Measurements from ENCODE around the gene COTL1. TPM values are rescaled to one million over a fixed set of nuclear protein-coding genes. Genes with fewer than 3 reads are reported as not detected.

Gene COTL1
- total and polyA plus RNA-seq, 2 of the 13 experiments (the other 11 are each of a cell fraction or from before 2014, with no cell fraction given): 8.7 to 16.9 TPM

DNA sequence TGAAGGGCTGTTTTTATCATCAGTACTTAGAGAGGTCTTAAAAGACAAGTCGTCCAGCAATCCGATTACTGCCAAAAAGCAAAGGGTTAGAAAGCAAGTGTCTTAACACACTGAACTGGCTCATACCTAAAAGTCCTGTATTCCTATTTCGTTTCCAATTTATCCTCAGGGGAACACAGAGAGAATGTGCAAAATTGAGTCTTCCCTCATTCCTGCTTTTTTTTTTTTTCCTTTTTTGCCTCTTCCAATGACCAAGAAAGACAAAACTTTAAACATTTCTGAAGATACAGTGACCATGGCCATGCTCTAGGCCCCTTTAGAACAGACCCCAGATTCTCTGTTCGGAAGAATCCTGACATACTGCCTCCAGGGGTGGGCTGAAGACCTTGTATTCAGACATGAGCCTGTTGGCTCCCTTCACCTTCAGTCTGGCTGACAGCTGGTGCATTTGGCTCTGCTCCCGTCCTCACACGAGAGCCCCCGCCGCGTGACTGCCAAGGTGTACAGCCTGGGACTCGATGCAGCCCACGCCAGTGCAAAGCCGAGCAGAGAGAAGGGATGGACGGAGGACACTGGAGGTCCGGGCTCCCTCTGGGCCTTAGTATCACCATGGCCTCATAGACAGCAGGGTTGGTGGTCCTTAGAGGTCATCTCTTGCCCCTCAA is 47.0 kb downstream of the COTL1 start:
- Histone ChIP-seq H3K36me3 (replicated peaks in 1 of 2; ENCODE audit: control insufficient read depth in 1 of 2, insufficient read depth in 2 of 2, low read length in 2 of 2) (no peaks in the 10 kb centered on the region), H3K9ac (ENCODE audit: insufficient read depth, low read depth, low read length) (no peak overlapping the region), H3K4me1 (ENCODE audit: insufficient read depth, low read length) (no peaks in the 10 kb centered on the region), H3K9me3 (ENCODE audit: low read length) (no peaks in the 10 kb centered on the region), H3K27me3 (ENCODE audit: control insufficient read depth in 1 of 2, insufficient read depth in 2 of 2, low read length in 2 of 2) (no peaks in the 10 kb centered on the region), H3K79me2 (ENCODE audit: insufficient read depth, low read length) (no peaks in the 10 kb centered on the region), H3K4me3 (replicated peaks in 1 of 3; ENCODE audit: insufficient read depth in 1 of 3, low read depth in 2 of 3, low read length in 3 of 3) (no peak overlapping the region), H3K27ac (ENCODE audit: extremely low read length, insufficient read depth, low read length) (no peak overlapping the region), H2AFZ (ENCODE audit: low read length) (no peak overlapping the region), H4K20me1 (ENCODE audit: insufficient read depth, low read length) (no peaks in the 10 kb centered on the region), H3K4me2 (ENCODE audit: low read depth, low read length) (no peak overlapping the region)
- ChIA-PET CTCF (ENCODE audit: low intra/inter-chr PET ratio, low total read pairs) (no interaction called here), POLR2A (interaction anchor here (0.7 kb wide), 1 partner anchor 10 kb away, joined by 3 read pairs; no protein-coding TSS in a partner anchor)
- TF ChIP-seq, protein P1, sequence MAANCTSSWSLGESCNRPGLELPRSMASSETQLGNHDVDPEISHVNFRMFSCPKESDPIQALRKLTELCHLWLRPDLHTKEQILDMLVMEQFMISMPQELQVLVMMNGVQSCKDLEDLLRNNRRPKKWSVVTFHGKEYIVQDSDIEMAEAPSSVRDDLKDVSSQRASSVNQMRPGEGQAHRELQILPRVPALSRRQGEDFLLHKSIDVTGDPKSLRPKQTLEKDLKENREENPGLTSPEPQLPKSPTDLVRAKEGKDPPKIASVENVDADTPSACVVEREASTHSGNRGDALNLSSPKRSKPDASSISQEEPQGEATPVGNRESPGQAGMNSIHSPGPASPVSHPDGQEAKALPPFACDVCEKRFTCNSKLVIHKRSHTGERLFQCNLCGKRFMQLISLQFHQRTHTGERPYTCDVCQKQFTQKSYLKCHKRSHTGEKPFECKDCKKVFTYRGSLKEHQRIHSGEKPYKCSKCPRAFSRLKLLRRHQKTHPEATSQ (CRISPR knock-in tag; IDR thresholded peaks at IDR 0.05; ENCODE audit: borderline replicate concordance): no peak
- TF ChIP-seq ZNF205 (CRISPR knock-in tag; IDR thresholded peaks at IDR 0.05): no peak
- FAIRE-seq: no peak
- intact Hi-C loops (cut with micrococcal nuclease; ENCODE audit: unreplicated experiment): no loop called here
- DNase-seq (ENCODE audit: low spot score): no peak
- BruUV-seq (replicated peaks): no TSS peak
- in situ Hi-C loops (cut with HindIII; ENCODE audit: extremely low pct_ligation_motif_present, low pct_unique_long_range_greater_than_20kb): no loop called here
- 87% methylated on average over 13 of the region's 14 CpGs for WGBS (ENCODE audit: low lambda C conversion rate)
- no peak; the same call in 2 of the 3 replicates for ATAC-seq

DNA sequence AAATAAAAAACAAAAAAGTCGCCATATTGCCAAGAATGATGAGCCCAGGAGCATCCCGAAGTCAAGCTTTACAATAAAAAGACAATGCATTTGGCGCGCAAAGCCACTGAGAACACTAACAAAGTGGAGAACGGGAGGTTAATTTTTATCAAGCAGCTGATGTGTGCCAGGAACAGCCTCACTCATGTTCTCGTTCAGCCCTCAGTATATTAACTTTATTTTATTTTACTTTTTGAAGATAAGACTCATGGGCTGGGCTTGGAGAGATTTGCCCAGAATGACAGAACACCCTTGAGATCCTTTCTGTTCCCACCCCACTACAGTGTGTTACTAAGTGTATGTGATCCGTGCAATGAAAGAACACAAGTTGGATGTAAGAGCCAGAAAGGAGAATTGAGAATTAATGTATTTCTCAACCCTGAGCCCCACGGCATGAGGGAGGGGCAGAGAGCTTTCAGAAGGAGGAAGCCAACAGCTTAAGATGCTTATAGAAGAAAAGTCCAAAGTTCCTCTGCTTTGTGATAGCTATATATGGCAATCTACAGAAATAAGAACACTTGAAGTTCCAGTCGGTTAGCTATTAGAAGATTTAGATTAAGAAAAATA is 48.4 kb downstream of the COTL1 start:
- no peak for DNase-seq (ENCODE audit: low spot score)
- TF ChIP-seq MEIS2 (CRISPR knock-in tag; IDR thresholded peaks at IDR 0.05): no peak
- TF ChIP-seq, protein P2, sequence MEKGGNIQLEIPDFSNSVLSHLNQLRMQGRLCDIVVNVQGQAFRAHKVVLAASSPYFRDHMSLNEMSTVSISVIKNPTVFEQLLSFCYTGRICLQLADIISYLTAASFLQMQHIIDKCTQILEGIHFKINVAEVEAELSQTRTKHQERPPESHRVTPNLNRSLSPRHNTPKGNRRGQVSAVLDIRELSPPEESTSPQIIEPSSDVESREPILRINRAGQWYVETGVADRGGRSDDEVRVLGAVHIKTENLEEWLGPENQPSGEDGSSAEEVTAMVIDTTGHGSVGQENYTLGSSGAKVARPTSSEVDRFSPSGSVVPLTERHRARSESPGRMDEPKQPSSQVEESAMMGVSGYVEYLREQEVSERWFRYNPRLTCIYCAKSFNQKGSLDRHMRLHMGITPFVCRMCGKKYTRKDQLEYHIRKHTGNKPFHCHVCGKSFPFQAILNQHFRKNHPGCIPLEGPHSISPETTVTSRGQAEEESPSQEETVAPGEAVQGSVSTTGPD (CRISPR knock-in tag; IDR thresholded peaks at IDR 0.05): no peak
- no peak for TF ChIP-seq KLF12 (CRISPR knock-in tag; IDR thresholded peaks at IDR 0.05; ENCODE audit: borderline replicate concordance)
- TF ChIP-seq HOXA5 (CRISPR knock-in tag; IDR thresholded peaks at IDR 0.05): no peak
- TF ChIP-seq, protein P3, sequence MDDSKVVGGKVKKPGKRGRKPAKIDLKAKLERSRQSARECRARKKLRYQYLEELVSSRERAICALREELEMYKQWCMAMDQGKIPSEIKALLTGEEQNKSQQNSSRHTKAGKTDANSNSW (CRISPR knock-in tag; IDR thresholded peaks at IDR 0.05; ENCODE audit: borderline replicate concordance): no peak
- no peak for TF ChIP-seq MZF1 (CRISPR knock-in tag; IDR thresholded peaks at IDR 0.05; ENCODE audit: borderline replicate concordance)
- no peak for TF ChIP-seq ZNF33A (CRISPR knock-in tag; IDR thresholded peaks at IDR 0.05; ENCODE audit: borderline replicate concordance)
- no peak for TF ChIP-seq ZNF367 (CRISPR knock-in tag; IDR thresholded peaks at IDR 0.05; ENCODE audit: borderline replicate concordance)
- no peak for TF ChIP-seq ZNF614 (CRISPR knock-in tag; IDR thresholded peaks at IDR 0.05; ENCODE audit: borderline replicate concordance)
- no peak for TF ChIP-seq SP4 (CRISPR knock-in tag; IDR thresholded peaks at IDR 0.05)
- no peak for TF ChIP-seq ZNF138 (CRISPR knock-in tag; IDR thresholded peaks at IDR 0.05; ENCODE audit: low read depth)

More for the DNA sequence above, 48.4 kb downstream of the COTL1 start:
- Histone ChIP-seq H3K27ac (ENCODE audit: extremely low read length, insufficient read depth, low read length) (no peak overlapping the region), H3K4me1 (ENCODE audit: insufficient read depth, low read length) (no peaks in the 10 kb centered on the region), H3K9ac (ENCODE audit: insufficient read depth, low read depth, low read length) (no peak overlapping the region), H3K4me2 (ENCODE audit: low read depth, low read length) (no peak overlapping the region), H3K79me2 (ENCODE audit: insufficient read depth, low read length) (no peaks in the 10 kb centered on the region), H3K9me3 (ENCODE audit: low read length) (no peaks in the 10 kb centered on the region), H2AFZ (ENCODE audit: low read length) (no peak overlapping the region), H4K20me1 (ENCODE audit: insufficient read depth, low read length) (no peaks in the 10 kb centered on the region), H3K27me3 (ENCODE audit: control insufficient read depth in 1 of 2, insufficient read depth in 2 of 2, low read length in 2 of 2) (no peaks in the 10 kb centered on the region), H3K4me3 (replicated peaks in 1 of 3; ENCODE audit: insufficient read depth in 1 of 3, low read depth in 2 of 3, low read length in 3 of 3) (no peak overlapping the region), H3K36me3 (replicated peaks in 1 of 2; ENCODE audit: control insufficient read depth in 1 of 2, insufficient read depth in 2 of 2, low read length in 2 of 2) (0 out of 5 replicates have a peak, but pooled peaks cover 0 to 2% of the 10 kb centered on the region in 2 experiments)
- ATAC-seq: no peak
- no peak for FAIRE-seq
- WGBS (ENCODE audit: low lambda C conversion rate): 79% methylated on average over 9 of the region's 9 CpGs
- in situ Hi-C loops (cut with HindIII; ENCODE audit: extremely low pct_ligation_motif_present, low pct_unique_long_range_greater_than_20kb) (no loop called here), intact Hi-C loops (cut with micrococcal nuclease; ENCODE audit: unreplicated experiment) (no loop called here)
- POLR2A ChIA-PET: no interaction called here
- CTCF ChIA-PET (ENCODE audit: low intra/inter-chr PET ratio, low total read pairs): no interaction called here
- BruUV-seq (replicated peaks): no TSS peak
